ENCODE data around the gene LTF.
A peak's percentile ranks its signal among the peaks of the same experiment; 100 is the strongest.

GRCh38 chr3:46395210-46395661 is 69.5 kb downstream of the LTF start:
- TF ChIP-seq CTCF (conservative IDR thresholded peaks at IDR 0.05) (peak; percentile 27; the same call in 1 of the 2 replicates), EZH2 (IDR thresholded peaks at IDR 0.05; ENCODE audit: low read depth) (no peak)
